ENCODE data around the gene DACT3.

DACT3 gene

GRCh38 chr19:46610413-46610775 is 50.6 kb downstream of the DACT3 start:
- no peak for DNase-seq

DNA sequence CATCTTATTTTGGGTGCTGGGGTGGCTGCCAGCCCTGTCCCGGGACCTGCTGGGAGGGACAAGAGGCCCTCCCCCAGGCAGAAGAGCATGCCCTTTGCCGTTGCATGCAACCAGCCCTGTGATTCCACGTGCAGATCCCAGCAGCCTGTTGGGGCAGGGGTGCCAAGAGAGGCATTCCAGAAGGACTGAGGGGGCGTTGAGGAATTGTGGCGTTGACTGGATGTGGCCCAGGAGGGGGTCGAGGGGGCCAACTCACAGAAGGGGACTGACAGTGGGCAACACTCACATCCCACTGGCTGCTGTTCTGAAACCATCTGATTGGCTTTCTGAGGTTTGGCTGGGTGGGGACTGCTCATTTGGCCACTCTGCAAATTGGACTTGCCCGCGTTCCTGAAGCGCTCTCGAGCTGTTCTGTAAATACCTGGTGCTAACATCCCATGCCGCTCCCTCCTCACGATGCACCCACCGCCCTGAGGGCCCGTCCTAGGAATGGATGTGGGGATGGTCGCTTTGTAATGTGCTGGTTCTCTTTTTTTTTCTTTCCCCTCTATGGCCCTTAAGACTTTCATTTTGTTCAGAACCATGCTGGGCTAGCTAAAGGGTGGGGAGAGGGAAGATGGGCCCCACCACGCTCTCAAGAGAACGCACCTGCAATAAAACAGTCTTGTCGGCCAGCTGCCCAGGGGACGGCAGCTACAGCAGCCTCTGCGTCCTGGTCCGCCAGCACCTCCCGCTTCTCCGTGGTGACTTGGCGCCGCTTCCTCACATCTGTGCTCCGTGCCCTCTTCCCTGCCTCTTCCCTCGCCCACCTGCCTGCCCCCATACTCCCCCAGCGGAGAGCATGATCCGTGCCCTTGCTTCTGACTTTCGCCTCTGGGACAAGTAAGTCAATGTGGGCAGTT is 51.2 kb downstream of the DACT3 start:
- no peak for DNase-seq

DNA sequence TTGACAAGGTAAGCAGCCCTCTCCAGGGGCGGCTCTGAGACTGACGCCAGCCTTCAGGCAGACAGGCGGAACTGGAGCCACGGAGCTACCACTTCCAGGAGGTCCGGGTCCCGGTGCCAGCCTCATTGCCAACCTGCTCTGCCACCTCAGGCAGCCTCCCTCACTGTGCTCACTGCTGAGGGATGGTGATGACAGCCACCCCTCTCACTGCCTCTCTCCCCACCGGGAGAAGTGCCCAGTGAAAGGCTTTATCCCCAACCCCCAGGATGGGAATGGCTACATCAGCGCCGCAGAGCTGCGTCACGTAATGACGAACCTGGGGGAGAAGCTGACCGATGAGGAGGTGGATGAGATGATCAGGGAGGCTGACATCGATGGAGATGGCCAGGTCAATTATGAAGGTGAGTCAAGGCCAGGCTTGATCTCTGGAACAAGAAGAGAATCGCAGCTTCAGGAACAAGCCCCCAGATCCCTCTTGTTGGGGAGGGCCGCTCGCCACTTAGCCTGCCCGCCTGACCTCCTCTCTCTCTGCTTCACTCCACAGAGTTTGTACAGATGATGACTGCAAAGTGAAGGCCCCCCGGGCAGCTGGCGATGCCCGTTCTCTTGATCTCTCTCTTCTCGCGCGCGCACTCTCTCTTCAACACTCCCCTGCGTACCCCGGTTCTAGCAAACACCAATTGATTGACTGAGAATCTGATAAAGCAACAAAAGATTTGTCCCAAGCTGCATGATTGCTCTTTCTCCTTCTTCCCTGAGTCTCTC is 52.2 kb downstream of the DACT3 start:
- no peak for DNase-seq

DNA sequence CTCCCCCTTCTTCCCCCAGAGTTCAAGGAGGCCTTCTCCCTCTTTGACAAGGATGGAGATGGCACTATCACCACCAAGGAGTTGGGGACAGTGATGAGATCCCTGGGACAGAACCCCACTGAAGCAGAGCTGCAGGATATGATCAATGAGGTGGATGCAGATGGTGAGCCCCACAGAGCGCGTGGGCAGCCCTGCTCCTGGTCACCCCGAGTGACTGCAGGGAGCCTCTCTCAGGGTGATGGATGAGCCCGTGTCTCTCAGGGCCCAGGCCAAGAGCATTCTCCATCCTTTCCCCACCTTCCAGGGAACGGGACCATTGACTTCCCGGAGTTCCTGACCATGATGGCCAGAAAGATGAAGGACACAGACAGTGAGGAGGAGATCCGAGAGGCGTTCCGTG is 52.8 kb downstream of the DACT3 start:
- no peak for DNase-seq

- DNase-seq = peak; percentile 51
Measured at GRCh38 chr19:46607448-46607841, 53.5 kb downstream of the DACT3 start.

DNA sequence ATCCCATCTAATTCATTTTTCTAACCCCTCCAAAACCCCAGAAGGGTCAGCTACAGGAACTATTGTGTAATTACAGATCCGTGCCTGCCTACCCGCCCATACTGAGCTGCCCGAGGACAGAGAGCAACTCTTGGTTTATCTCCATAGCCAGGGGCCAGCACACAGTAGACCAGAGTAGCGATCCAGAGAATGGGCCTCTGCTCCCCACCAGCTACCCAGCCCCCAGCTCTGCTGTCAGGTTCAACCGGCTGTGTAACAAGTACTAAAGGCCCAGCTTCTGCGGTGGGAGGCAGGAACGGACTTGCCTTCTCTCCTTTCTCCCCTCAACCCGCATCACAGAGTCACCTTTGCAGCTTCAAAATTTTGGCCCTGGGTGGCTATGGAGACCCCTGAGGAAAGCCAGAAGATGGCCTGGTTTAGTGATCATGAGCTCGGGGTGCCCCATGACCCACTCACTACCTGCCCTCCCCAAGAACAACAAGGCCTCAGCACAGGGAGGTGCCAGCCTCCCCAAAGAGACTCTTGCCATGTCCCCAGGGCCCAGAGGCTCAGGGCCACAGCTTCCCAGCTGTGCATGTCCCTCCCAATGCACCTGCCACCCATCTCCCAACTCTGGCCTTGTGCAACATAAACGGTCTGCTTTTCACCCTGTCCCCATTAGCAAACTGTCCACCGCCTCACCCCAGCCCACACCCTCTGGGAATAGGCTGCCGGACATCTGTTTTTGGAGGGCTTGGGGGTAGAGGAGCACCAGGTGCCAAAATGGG is 54.1 kb downstream of the DACT3 start:
- DNase-seq = no peak

- no peak for DNase-seq
Measured at GRCh38 chr19:46606019-46606418, 55.0 kb downstream of the DACT3 start.

DNA sequence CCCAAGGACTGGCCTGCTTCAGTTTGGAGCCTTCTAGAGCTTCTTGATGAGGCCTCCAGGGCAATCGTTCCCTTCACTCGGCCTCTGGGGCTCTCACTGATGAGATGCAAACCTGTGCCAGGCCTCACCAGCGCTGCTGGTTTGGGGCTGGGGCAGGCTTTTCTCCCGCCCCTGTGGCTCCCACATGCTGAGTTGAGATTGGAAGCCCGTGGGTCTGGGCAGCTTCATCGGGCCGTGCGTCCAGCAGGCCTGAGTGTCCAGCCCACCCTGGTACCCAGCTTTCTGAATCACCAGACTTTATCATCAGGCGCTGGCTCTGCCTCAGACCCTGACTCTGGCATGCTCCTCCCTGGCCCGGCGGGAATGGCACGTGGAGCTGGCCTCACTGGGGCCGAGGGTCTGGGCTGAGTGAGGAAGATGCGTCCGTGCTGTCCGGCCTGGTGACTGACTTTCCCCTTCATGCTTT is 55.6 kb downstream of the DACT3 start:
- DNase-seq = no peak

DNA sequence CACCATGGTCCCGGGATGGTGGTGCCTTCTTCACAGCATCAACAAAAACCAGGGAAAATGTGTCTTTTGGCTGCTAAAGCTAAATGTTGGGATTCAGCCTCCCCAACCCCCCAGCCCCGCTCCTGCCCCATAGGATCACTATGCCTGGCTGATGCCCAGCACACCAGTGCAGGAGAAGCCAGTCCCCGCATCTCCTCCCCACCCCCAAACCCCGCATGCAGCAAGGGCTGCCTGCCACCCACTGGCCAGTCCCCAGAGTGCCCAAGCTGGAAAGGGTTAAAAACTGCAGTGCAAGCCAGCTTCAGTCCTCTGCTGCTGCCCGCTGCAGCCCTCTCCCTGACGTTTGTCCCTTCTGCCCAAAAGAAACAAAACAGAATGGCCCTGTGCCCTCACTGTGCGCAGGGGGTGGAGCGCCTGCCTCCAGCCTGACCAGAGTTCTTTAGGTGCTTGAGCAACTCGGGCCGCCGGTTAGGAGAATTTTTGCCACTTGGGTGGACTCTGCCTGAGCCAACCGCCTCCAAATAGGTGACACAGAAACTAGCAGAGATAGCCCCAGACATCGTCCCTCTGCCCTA is 56.1 kb downstream of the DACT3 start:
- DNase-seq = no peak

DNA sequence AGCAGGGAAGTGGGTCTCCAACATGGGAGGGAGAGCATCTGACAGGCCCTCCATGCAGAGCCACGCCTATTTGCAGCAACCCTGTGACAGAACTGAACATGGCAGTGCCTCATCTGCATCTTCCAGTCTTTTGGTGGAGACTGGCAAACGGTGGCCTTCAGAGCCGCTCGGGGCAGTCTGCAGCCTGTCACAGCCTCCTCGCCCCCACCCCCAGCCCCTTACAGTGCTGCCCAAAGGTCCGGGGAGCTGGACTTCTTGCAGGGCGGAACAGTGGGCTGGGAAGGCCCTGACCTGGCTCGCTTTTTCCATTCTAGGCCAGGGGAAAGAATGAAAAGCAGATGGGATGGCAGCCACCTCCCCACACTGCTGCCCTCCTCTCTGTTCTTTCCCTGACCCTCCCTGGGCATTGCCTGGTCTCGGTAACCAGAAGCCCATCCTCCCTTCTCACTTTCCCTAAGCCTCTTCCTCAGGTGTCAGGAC is 57.2 kb downstream of the DACT3 start:
- no peak for DNase-seq

- DNase-seq = no peak
Measured at GRCh38 chr19:46603195-46603637, 57.8 kb downstream of the DACT3 start.

DNA sequence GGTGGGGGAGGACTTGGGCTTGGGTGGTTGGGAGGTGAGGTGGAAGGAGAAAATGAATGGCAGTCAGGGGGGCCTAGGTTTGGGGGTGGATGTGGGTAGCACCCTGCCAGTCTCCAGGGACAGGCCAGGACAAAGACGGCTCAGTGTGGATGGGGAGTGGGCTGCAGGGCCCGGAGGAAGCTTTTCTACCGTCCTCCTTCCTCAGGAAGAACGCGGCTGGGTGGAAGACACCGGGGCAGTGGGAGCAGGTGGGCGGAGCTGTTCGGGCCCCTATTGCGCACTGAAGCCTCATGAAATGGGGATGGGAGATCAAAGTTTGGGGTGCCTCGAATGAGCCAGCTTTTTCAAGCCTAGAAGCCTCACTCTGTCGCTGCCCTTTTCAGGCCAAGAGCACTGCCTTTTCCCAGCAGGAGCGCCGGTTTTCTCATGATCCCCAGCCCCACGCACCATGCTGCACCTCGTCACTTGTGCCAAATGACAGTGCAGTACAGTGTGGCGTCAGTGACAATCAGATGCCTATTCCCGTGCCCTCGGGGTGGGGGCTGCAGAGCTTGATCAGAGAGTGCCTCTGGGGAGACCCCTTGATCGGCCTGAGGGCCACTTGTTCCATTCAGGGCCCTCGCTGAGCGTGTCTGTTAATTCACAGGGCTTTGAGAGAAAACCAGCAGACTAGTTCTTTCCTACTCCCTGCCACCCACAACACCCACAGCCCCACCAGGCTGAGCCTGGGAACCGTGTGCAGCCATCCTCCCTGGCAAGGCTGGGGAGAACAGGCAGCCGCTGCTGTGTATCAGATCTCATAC is 58.4 kb downstream of the DACT3 start:
- no peak for DNase-seq

DNA sequence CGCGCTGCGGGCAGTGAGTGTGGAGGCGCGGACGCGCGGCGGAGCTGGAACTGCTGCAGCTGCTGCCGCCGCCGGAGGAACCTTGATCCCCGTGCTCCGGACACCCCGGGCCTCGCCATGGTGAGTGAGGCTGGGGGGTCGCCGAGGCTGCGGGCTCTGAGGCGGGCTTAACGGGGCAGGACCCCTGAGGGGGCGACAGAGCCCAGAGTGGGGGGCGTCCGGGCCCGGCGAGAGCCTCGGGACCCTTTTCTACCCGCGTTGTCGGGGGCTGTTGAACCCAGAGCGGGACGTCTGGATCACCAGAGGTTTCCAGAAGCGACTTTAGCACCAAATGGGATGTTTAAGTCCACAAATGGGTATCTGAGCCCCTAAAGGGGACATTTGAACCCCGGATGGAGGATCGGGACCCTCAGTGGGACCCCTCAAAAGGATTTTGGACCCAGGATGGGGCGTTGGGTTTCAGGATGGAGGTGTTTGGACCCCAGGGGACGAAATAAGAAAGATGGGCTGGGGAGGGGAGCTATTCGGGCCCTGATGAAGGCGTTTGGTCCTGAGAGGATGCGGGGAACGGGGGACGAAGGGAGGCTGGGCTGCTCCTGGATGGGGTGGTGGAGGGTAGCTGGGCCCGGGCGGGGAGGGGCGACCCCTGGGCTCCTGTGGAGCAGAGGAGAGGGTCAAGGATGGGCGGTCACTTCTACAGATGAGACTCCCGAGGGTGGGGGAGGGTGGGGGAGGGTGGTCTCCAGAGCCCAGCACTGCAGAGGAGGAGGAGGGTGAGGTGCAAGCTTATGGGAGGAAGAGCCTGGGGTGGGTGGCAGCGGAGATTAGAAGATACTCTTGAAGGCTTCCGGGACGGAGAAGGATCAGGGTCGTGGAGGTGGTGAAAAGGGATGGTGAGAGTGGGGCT is 59.4 kb downstream of the DACT3 start, which contains the start of gene CALM3:
CALM3 (plus strand) TSS at position 13 of the 907 bp plus-strand sequence; CDS start at position 118, 105 bp downstream.
- DNase-seq = no peak

DNA sequence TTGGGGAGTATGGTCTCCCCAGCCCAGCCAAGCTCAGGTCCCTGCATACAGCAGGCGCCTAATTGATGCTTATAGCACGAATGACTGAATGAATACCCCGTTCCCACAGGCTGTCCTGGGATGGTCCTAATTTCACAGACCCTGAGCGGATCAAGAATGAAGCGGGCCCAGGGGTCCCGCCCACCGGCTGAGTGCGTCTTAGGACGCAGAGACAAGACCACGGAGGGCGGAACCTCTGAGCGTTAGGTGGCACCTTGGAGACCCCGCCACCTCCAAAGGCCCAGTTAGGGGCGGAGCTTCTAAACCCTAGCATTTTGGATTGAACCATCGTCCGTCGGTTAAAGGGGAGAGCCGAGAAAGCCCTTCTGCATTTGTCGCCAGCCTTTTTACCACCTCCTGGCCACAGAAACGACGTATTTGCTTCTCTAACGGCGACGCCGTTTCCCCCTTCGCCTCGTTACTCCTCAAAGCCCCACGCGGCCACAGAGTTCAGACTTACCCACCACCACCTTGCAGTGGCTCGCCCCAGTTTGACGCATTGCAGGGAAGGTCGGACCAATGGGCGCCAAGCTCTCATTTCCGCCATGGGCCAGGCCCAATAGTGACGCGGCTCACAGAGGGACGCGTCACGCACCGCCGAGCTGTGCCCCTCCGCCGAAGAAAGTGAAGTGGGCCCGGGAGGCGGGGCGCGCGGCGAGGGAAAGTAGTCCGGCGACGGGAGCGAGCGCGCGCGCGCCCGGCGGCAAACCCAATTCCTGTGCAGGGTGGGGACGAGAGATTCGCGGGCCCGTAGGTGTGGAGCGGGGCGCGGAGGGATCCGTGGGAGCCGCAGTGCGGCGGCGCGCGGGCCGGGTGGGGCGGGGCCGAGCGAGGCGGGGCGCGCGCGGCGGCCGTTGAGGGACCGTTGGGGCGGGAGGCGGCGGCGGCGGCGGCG is 60.3 kb downstream of the DACT3 start:
- peak; percentile 97 for DNase-seq

DNA sequence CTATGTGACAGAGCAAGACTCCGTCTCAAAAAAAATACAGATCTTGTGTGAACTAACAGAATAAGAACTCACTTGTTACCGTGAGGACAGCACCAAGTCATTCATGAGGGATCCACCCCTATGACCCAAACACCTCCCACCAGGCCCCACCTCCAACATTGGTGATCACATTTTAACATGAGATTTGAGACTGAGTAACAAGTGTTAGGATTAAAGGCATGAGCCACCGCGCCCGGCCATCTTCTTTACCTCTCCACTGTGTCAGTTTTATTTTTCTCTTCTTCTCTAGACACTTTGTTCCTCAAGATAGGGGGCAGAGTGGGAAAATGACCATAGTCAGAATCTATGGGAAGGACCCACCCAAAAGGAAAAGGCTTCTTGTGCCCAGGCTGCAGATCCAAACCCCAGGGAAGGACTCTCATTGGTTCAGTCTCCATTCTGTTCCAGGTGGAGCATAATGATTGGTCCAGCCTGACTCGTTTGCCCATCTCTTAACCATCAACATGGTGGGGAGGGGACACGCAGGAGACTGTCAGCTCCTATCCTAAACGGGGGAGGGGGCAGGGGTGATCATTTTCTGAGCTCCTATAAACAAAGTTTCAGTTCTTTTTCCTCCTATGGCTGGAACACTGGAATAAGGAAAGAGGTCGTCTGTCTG is 61.1 kb downstream of the DACT3 start:
- no peak for DNase-seq

- no peak for DNase-seq
Measured at GRCh38 chr19:46598372-46598917, 62.5 kb downstream of the DACT3 start.
